Stimulated activated CD4-positive, alpha-beta T cell treated with anti-CD3 and anti-CD28 coated beads, Interleukin-4, amount 100 ng/mL, for 4 hours (primary cell): ENCODE measurements around the gene CYP2A13.
A peak's percentile ranks its signal among the peaks of the same experiment; 100 is the strongest.
"Not testable (repeated sequence)": the region's sequence is repeated elsewhere in the genome, so short reads cannot be mapped to it uniquely, and the experiment has no call there.

ENCODE experiments used
- DNase-seq, 2 experiments: peaks; one replicate each; pipeline ENCODE4 v3.0.0-alpha.2; 2020

The CYP2A13 gene

DNA sequence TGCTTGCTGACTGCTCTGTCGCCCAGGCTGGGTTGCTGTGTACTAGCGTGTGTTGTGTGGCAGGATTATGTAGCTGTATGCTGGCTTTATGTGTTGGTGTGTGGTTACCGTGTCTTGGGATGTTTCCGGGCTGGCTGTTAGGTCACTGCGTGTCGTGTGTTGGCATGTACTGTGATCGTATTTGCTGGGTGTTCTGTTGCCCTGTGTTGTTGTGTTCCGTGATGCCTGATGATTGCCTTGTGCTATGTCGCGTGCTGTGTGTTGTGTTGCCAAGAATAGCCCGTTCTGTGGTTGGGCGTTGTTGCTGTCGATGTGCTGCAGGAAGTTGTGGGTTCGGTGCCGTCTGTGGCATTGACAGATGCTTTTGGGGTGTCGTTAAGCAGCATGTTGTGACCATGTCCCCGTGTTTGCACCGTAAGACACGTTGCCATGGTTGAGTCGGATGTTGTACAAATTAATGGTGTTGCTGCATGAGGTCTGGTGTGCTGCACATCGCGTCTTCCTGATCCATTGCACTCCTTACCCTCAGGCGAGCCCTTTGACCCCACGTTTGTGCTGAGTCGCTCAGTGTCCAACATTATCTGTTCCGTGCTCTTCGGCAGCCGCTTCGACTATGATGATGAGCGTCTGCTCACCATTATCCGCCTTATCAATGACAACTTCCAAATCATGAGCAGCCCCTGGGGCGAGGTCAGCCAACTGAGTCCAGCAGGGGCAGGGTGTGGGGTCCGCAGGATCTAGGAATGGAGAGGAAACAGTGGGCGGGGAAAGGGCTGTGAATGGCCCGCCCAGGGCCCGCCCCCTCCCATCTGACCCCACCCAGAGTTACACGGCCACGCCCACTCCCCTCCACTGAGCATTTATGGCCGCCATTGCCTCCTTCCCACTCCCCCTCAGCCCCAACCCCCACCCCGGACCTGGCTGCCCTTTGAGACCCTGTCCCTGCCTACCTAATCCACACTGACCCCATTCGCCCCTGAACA is 33.0 kb downstream of the CYP2A13 start:
- DNase-seq = peak in 1 of 2 experiments; percentile 45

DNA sequence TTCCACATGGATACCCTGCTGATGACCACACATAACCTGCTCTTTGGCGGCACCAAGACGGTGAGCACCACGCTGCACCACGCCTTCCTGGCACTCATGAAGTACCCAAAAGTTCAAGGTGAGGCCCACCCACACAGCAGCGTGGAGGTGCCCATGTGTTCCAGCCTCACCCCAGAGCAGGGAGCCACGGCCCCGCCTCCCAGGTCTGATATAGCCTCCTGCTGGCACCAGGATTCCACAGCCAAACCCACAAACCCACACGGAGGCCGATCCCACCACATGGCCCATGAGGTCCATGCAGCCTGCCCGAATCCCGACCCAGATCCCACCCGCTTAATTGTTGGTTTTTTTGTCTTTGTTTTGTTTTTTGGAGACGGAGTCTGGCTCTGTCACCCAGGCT is 34.6 kb downstream of the CYP2A13 start:
- not testable (repeated sequence) for DNase-seq

DNA sequence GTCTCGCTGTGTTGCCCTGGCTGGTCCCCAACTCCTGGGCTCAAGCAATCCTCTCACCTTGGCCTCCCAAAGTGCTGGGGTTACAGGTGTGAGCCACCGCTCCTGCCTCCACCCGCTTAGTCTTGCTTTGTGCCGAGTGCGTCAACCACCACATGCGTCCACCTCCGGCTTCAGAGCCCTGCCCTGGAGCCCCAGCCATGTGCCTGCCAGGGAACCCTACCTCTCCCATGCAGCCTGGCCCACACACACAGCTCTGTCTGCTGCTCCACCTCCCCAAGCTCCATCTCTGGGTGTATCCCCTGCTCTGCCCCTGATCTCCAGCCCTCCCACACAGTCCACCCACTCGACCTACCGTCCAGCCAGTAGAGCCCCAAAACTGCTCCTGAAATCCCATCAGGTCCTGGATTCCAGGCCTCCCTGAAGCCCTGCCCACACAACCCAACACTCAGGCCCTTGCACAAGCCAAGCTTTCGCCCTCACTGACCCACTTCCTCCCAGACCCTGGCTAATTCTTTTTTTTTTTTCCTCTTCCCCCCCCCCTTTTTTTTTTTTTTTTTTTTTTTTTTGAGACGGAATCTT is 35.6 kb downstream of the CYP2A13 start:
- DNase-seq = no peak

- peak in 1 of 2 experiments; percentile 34 for DNase-seq
These were observed 38.5 kb downstream of the CYP2A13 start for GRCh38 chr19:41126765-41127203.

- DNase-seq = not testable (repeated sequence)
These were observed 39.1 kb downstream of the CYP2A13 start for GRCh38 chr19:41127362-41127761.

DNA sequence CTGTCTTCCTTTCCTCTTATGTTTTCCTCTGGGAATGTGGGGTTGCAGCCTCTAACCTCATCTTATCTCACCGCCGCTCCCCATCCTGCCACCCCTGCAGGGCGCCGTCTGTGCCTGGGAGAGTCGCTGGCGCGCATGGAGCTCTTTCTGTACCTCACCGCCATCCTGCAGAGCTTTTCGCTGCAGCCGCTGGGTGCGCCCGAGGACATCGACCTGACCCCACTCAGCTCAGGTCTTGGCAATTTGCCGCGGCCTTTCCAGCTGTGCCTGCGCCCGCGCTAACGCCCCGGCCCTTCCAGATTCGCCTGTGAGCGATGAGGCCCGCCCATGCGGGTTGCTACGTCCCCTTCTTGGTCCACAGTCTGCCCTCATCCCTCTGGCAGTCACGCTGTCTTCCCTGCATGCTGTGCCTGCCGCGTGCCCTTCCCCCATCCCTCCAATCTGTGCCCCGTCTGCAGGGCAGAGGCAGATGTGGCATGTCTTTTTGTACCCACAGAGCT is 39.6 kb downstream of the CYP2A13 start:
- peak; percentile 73 to 77 for DNase-seq

DNA sequence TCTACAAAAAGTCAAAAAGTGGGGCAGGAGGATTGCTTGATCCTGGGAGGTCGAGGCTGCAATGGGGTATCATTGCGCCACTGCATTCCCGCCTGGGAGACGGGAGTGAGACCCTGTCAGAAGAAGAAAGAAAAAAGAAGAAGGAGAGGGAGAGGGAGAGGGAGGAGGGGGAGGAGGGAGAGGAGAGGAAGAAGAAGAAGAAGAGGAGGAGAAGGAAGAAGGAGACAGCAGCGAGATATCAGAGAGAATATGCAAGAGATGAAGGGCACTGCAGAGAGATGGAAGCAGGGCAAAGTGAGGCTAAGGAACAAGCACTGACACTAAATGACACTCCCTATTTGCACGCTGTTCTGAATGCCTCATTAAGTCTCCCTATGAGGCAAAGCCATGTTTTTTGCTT is 40.4 kb downstream of the CYP2A13 start:
- no peak for DNase-seq

- no peak for DNase-seq
These were observed 42.9 kb downstream of the CYP2A13 start for GRCh38 chr19:41131186-41131585.

DNA sequence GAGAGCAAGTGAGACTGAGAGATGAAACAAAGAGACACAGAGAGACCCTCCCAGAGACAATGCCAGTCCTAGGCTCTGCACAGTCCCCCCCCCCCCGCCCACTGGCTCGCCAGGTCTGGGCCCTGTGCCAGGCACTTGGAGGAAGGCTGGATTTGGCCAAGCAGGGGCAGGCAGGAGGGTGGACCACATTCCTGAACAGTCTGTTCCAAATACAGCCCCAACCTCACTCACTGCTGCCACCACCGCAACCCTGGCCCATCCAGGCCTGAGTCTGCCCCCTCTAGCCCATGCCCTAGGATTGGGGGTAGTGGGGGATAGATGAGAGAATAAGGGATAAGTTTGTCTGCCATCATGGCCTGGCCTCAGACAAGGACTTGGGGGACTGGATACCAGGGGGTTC is 45.0 kb downstream of the CYP2A13 start:
- DNase-seq = no peak

- no peak for DNase-seq
These were observed 46.4 kb downstream of the CYP2A13 start for GRCh38 chr19:41134616-41135015.

DNA sequence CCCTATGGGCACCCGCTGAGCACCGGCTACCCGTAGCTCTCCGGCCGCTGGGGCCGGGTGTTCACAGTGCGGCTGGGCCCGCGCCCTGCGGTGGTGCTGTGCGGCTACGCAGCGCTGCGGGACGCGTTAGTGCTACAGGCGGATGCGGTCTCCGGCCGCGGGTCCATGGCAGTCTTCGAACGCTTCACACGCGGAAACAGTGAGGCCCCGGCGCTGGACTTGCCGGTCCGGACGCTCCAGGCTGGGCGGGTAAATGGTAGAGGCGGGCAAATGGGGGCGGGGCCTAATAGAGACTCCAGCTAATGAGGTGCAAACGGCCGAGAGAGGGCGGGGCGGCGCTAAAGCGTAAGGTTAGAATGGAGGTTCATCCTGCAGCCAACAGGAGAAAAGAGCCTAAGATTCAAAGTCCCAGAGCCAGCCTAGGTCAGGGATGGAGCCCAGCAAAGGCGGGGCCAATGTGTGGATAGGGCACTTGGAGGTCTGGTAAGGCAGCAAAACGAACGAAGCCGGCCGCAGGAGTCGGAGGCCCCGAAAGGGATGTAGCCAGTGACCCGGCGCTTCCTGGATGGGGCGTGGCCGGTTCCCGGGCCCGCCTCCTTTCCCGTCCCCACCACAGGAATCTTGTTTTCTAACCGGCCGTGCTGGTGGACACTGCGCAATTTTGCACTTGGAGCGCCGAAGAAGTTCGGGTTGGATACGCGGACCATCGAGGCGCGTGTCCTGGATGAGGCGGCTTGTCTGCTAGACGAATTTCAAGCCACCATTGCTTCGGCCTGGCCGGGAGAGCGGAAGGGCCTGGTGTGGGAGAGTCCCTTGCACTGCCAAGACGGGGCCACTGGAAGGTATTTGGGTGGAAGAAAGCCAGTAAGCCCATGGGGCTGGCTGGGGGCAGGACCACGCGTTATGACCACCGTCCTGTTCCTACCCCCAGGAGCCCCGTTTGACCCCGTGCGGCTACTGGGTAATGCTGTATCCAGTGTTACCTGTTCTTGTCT is 47.4 kb downstream of the CYP2A13 start:
- peak; percentile 37 to 40 for DNase-seq

DNA sequence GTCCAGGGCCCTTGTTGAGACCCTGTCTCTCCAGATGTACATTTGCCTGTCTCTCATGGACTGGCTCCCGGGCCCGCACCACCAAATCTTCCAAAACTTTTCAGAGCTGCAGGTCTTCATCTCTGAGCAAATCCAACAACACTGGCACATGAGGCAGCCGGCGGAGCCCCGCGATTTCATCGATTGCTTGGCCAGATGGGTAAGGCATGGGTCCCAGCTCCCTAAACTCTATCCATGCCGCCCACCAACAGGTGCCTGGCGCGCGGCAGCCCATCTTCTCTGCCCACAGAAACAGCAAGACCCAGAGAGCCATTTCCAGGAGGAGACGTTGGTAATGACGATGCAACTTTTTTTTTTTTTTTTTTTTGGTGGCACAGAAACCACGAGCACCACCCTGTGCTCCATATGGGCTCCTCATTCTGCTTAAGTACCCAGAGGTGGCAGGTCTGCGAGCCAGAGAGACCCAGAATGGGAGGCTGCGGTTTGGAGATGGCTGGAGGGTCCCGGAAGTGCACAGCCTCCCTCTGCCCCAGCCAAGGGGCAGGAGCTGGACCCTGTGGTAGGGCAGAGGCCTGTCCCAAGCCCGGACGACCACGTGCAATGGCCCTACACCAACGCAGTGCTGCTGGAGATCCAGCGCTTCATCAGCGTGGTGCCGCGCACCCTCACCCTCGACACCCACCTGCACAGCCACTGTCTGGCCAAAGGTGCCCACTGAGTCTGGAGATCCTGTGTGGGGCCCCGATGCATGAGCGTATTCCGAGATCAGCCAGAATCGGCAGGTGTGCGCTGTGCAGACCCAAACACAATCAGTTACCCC is 48.6 kb downstream of the CYP2A13 start:
- no peak for DNase-seq

- DNase-seq = peak; percentile 81 to 82
These were observed 56.2 kb downstream of the CYP2A13 start for GRCh38 chr19:41144403-41144802.
